ENCODE measurements around the gene EHBP1.

EHBP1 gene

DNA sequence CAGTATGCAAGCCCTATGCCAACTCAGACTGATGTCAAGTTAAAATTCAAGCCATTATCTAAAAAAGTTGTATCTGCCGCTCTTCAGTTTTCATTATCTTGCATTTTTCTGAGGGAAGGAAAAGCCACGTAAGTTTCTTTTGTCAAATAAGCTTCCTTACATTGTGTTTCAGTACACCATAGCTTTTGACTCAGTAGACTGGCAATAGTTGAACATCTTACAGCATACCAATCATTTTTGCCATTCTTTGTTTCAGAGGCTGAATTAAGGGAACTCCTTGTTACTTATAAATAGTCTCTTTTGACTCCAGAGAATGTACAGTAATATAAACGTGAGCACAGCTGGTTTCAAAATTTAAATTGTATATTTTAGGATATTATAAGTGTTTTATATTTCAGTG lies 120.6 kb downstream of the EHBP1 start:
- DNase-seq, result no peak

DNA sequence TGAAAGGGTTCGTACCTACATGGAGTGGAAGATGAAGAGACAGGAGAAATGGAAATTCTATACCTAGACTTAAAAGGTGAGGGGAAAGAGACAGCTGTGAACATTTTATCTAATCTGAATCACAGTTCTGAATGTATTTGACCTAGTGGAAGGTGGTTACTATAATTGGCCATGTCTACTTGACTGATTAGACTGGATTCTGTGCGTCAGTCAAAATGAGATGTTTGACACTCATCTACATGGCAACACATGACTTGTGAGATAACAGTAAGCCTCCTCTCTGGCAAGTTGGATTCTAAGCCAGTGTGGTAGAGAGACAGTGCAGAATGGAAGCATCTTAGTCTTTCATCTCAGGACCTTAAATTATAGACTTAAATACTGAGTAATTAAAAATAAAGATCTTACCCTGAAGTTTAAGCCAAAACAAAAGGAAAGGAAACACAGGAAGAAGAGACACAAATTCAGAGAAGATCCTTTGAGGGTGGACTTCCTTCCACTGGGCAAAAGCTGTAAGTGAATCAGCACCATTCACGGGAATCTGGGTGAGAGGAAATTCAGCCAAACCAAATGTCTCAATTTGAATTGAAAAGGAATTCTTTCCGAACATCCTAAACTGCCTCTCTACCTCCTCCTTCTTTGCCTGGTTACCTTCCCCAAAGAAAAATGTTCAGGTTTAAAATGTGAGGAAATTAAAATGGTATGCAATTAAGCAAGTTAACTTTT lies 121.6 kb downstream of the EHBP1 start:
- DNase-seq, result no peak

DNA sequence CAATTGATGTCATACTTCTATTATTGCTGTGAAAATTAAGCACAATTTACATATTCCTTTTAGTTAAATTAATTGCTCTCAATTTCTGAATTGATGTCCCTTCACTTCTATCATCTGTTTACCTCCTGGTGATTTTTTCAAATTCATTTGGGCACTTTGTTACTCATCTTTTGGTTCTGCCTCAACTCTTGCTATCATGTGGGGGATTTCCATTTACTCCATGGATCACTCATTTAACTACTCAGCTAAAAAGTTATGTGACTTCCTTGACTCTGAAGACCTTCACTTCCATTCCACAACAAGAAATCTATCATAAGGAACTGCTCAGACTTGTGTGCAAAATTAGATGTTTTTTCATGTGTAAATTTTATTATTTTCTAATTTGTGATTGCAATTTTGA lies 126.2 kb downstream of the EHBP1 start:
- DNase-seq, result no peak

DNA sequence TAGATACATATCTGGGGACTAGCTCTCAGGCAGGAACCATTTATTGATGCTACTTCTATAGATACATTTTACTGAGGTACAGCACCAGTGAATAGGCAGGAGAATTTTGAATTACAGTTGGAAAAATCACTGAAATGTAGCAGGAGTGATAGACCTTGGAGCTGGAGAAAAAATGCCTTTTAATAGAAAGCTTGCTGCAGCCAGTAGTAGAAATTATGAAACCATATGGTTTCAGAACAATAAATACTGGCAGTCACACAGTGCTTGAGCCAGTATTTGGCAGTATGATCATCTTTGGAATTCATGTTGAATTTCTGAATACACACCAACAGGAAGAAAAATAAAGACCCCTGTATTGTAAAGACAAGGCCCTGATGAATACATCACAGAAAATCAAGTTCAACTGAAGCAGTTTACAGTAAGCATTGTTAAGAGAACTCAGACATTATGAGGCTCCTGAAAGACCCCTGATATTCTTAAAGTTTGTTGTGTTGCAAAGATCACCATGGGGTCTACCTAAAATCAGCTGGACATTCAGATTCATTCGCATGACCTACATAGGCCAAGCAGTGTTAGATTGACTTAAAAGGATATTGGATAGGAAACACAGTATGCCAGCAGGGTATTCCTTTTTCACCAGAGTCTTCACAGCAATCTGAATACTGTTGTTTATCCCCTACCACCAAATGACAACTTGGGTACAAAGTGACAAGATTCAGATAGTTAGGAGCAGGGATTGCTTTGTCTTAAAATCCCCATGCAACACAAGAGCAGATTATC lies 139.0 kb downstream of the EHBP1 start:
- DNase-seq, result no peak

DNA sequence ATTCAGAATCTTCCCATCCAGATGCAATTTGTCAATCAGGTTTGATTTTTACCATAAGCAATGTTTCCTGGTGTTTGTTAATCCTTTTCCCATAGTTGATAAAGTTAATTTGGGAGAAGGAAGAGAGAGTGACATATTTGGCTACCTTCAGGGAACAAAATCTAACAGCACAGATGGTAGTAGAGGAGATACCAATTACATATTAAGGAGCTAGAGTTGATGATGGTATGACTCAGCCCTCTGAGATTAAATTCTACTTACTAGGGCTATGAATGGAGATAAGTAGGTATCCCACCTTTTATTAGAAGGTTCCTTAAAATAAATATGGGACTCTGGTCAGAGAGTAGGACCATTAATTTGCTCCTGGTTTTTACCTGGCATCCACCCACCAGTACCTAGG lies 139.7 kb downstream of the EHBP1 start:
- no peak for DNase-seq

DNA sequence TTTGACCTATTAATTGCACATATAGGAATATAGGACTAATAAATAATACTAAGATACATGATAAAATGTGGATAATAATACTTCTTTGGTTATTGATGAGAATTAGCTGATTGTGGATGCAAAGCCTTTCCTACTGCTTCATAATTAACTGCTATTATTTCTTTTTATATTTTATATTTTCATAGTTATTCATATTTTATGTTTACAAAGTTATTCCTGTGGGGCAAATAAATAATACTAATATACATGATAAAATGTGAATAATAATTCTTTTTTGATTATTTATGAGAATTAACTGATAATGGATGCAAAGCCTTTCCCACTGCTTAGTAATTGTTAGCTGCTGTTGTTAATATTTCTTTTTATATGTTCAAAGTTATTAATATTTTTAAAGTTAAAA lies 146.7 kb downstream of the EHBP1 start:
- no peak for DNase-seq

DNA sequence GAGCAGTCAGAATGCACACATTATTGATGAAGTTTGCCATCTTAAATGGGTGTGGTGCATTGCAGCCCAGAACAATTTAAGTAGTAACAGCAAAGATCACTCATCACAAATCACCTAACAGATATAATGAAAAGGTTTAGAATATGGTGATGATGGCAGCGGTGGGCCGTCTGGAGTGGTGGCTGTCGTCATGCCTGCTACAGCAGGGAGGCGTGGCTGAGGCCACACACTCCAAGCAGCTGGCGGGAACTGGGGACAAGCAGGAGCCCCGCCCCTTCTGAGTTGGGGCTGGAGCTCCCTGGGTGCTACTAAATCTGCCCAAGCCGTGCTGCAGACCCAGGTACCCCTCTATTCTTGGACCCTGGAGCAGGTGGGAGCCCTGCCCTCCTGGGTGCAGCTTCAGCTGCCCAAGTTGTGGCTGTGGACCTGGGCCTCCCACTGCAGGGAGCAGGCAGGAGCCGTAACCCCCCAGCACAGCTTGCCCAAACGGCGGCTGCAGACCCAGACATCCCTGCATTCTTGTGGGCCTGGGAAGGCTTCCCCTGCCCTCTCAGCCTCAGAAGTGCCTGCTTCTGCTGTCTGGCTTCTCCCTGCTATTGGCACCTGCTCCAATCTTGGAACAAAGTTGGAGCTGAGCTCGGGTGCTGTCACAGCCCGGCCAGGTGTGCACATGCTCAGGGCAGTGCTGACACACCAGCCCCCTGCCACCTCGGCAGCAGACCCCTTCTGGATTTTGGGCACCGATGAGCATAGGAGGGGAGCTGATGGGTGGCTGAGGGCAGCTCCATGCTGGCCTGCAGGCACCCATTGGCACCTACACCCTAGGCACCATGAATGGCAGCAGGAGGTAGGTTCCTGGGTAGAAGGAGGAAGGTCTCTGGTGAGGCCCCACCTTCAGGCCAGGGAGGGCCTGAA lies 149.3 kb downstream of the EHBP1 start:
- no peak for DNase-seq

DNA sequence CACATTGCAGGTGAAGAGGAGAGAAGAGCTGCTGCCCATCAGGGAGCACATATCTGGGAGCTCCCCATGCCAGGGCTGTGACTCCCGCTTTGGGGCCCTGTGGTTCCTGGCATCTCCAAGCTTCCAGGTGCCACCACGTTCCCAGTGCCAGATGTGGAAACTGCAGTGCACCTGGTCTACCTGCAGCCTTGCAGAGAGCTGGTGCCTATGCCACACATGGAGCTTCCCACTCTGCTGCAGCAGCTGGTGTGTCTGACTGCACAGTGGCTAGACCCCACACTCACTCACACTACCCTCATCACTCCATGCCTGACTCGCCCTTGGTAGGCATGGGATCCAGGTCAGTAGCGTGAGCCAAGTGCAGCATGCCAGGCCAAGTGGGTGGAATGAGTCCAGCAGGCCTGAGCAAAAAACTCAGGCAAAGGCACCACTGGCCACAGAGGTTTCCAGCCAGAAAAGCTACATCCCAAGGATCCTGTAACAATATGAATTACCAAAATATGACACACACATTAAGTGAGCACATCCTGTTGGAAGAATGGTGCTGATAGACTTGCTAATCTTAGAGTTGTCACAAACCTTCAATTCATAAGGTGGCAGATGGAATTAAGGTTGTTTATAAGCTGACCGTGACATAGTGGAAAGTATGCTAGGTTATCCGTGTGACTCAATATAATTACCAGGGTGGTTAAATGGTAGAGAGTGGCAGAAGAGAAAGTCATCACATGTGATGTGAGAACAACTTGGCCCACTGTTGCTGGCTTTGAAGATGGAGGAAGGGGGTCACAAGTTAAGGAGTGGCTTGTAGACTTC lies 150.9 kb downstream of the EHBP1 start:
- DNase-seq, result no peak

DNA sequence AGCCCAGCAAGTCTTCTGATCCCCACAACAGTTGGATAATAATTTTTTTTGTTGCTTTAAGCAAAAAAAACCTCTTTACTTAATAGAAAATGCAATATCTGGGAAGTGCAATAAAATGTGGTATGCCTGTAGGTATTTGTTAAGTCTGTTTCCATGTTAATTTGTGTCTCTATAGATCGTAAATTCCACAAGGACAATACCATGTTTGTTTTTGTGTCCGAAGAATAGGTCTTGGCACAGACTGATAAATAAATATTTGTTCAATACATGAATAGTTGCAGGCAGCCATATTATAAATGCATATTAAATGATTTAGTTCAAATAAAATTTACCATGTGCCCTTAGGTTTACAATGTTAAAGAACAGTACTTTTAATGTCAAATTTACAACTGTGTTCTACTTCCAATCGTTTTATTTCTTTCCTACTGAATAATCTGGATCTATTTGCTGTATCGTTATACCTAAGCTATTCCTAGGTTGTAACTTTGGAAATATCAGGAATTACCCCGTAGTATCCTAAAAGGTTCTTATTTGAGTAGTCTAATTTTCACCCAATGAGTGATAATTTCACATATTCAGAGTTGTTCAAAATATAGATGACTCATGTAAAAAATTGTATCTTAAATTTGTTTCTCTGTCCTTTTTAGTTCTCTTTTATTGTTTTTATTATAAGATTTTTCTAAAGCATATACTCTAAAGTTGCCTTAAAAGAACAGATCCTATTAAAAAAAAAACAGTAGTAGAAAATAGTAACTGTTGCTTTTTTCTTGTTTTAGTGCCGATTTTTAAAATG lies 151.8 kb downstream of the EHBP1 start:
- no peak for DNase-seq

DNA sequence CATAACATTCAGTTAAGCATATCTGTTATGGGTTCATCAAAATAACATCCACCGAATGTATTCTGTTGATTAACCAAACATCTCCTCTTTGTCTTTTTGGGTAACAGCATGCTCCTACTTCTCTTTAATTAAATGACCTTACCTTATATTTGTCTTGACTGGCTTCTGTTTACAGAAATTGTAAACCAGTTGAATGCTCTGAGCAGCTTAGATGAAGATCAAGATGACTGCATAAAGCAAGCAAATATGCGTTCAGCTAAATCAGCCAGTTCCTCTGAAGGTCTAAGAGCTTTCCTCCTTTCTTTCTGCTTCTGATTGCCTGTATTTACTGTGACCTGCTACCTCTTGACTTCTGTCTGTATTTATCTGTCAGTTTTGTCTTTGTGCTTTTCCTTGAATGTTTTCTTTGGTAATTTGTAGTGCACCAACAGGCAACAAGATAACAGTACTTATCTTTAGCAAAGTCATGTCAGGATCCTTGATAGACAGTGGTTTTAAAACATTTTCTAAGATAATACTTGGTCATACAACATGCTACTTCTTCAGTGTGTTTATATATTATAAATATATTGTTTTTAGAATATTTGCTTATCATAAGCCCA lies 152.8 kb downstream of the EHBP1 start:
- DNase-seq, result no peak

DNA sequence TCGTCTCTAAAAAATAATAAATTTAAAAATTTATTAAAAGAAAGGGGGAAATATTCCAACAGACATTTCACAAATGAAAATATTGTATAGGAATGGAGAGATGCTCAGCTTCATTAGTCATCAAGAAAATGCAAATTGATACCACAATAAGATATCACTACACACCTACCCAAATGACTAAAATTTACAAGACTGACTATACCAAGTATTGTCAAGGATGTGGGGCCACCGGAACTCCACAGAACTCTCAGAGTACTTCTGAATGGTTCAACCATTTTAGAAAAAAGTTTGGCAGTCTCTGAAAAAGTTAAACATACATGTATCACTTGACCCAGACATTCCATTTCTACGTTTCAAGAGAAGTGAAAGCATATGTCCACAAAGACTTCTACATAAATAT lies 163.4 kb downstream of the EHBP1 start:
- DNase-seq, result no peak

DNA sequence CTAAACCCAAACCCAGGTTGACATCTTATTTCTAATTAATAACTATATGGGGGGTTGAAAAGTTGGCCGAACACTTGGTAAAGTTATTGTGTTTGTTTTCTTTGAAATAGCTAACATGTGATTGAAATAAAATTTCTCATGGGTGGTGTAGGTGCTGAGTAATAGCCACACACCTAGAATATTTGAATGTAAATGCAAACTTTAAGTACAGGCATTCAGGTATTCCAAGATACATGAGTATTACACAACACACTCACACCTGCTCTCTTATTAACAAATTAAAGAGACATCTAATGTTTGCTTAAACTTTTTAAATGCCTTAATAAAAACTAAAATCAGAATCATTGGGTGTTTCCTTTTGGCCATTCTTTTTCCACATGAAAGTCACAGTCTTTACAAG lies 165.5 kb downstream of the EHBP1 start:
- no peak for DNase-seq

DNA sequence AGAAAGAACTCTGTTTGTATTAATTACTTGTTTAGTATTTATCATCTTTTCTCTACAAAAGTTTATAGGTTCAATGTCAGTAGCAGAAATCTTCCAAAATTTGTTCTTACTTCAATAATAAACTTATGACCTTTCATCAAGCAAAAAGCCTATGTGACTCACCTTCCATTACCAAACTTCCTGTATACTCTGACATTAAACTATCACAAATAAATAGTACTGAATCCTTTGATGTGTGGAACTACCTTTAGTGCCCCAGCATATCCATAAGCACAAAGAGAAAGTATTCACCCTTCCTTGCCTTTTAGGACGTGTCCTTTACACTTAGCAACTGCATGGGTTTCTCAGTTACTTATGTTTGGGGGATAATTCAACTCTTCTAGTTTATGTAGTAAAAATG lies 166.0 kb downstream of the EHBP1 start:
- DNase-seq, result no peak

DNA sequence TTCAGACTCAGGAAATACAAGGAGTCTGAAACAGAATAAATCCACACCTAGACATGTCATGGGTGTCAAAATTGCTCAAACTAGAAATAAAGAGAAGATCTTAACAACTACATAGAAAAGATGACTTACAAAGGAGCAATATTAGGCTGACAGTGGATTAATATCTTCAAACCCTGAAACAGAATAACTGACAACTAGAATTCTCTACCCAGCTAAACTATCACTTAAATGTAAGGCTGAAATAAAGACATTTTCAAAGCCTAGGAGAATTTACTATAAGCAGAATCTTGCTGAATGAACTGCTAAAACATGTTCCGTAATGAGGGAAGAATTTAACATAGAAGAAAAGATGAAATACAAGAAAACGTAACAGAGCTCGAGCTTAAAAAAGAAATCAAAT lies 168.1 kb downstream of the EHBP1 start:
- DNase-seq, result no peak

DNA sequence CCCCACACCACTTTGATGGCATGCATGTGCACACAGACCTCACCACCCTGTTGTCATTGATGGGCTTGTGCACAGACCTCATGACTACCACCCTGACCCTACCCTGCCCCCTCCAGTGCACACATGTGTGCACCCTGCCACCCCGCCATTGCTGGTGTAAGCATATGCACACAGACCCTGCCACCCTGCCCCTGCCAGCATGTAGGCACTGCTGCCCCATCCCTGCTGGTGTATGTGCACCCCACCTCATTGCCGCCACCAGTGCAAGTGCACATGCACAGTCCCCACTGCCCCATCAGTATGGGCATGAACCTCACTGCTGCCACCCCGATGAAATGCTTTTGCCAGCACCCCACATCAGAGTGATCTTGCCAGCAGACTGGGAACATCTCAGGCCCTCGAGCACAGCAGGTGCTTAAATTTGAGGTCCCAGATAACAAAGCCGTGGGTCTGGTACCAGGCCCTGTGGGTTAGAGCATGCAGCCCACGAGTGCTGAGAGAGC lies 169.4 kb downstream of the EHBP1 start:
- DNase-seq, result no peak

DNA sequence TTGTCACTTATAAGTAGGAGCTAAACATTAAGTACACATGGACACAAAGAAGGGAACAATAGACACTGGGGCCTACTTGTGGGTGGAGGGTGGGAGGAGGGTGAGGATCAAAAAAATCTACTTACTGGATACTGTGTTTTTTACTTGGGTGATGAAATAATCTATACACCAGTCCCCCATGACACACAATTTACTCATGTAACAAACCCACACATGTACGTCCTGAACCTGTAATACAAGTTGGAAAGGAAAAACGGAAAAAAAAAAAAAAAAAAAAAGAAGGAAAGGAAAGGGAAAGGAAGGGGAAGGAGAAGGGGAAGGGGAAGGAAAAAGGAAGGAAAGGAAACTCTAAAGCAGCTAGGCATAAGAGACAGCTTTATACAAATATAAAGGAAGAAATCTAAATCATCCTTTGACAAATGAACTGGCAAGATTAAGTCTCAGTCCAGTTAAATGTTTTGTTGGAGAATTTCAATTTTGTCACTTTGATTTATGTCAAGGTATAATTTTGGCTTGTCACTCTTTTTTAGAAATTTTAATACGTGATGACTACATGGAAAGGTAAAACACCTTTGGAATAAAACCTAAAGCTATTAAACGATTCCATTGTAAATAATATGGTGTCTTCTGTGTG lies 175.8 kb downstream of the EHBP1 start:
- no peak for DNase-seq

DNA sequence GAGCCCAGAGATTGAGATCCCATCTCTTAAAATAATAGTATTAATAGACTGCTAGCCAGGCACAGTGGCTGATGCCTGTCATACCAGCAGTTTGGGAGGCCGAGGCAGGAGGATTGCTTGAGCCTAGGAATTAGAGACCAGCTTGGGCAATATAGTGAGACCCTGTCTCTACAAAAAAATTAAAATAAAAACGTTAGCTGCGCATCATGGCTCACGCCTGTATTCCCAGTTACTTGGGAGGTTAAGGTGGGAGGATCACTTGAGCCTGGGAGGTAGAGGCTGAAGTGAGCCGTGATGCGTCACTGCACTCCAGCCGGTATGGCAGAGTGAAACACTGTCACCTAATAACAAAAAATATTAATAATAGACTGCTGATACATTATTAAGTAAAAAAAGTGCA lies 178.1 kb downstream of the EHBP1 start:
- no peak for DNase-seq

DNA sequence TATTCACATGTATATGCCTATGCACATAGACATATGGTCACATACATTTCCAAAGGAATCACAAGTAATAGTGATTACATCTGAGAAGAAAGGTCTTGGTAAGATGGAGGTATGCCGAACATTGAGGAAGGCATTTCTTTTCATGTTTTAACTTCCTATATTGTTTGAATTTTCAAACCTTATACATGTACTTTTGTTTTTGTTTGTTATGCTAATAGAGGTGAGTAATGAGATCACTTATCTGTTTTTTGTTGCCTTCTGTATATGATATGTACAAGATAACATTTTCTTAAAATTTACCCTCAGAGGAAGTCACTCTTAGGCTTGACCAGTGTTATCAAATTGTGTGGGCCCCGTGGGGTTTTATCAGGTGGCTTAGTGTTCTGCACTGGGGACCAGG lies 178.6 kb downstream of the EHBP1 start:
- DNase-seq, result no peak

DNA sequence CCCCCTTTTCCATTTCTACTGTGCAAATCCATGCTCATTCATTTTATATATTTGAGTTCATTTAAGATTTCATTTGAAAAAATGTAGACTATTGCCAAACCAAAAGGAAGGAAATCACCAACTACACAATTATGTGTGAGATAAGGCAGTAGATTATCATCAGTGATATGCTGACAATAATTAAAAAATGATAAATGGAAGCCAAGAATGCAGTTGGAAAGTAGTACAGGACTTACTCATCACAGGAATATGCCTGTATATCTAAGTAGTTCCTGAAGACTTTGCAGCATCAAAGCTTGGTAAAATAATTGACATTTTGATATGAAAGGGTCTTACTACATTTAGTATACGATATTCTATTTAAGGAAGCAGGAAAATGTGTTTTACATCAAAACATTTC lies 179.0 kb downstream of the EHBP1 start:
- DNase-seq, result no peak

DNA sequence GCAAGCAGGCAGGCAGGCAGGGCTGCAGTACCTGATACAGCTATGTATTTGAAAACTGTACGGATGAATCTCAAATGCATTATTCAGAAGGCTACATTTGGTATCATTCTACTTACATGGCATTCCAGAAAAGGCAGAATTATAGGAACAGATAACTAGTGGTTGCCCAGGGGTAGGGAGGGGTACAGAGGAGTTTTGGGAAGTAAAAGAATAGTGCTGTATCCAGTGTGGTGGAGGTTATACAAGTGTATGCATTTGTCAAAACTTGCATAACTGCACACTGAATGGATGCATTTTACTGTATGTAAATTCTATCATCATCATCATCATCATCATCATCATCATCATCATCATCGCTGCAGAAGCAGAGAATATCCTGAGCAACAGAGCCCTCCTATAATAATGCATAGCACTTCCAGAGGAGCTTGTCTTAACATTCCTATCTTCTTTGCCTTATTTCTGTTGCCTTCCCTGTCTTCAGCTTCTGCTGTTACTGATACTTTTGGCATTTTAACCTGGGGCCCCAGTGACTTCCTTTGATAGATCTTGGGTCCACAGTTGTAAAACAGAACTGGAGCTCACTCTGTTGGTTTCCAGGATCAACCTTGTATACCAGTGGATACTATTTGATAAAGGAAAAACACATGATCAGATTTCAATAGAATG lies 189.6 kb downstream of the EHBP1 start:
- no peak for DNase-seq

Data from activated gamma-delta T cell (primary cell).